Kidney (tissue), 14 donors: ENCODE data around the gene ADARB1. TPM values are rescaled to one million over a fixed set of nuclear protein-coding genes. Genes with fewer than 3 reads are reported as not detected.
A peak's percentile ranks its signal among the peaks of the same experiment; 100 is the strongest.

Experiments
- DNase-seq, 5 donors: peaks; one replicate each; pipeline ENCODE4 v3.0.0-alpha.2; 2013 to 2020
- FAIRE-seq: peaks from 2 replicates; lab custom pipeline; 2012; peaks lifted over from hg19 to GRCh38; lab: Jason Lieb, UNC
- H3K27ac ChIP-seq, 2 donors: one replicate each; pipeline ENCODE4 v1.7.0; 2013; ENCODE audit warnings: low read depth in 2 of 2, low read length in 2 of 2, inconsistent platforms in 1 of 2
- H3K27me3 ChIP-seq: one replicate; pipeline ENCODE4 v1.7.1; 2013; ENCODE audit warnings: low read length, inconsistent platforms; ENCODE audit not compliant: control insufficient read depth, insufficient read depth
- H3K36me3 ChIP-seq, 3 donors: one replicate each; pipeline versions ENCODE4 v1.7.0 to v1.7.1; 2013; ENCODE audit warnings: low read length in 3 of 3, control low read depth in 1 of 3, inconsistent platforms in 1 of 3; ENCODE audit not compliant: insufficient read depth in 3 of 3, control insufficient read depth in 2 of 3
- H3K4me1 ChIP-seq, 3 donors: one replicate each; pipeline versions ENCODE4 v1.7.0 to v1.7.1; 2013; ENCODE audit warnings: low read length in 3 of 3, inconsistent platforms in 1 of 3, low read depth in 1 of 3; ENCODE audit not compliant: control insufficient read depth in 2 of 3, insufficient read depth in 2 of 3
- H3K4me3 ChIP-seq, 3 donors: one replicate each; pipeline versions ENCODE4 v1.7.0 to v1.8.1; 2013; ENCODE audit warnings: low read length in 3 of 3, control low read depth in 1 of 3, inconsistent platforms in 1 of 3
- H3K9ac ChIP-seq, 3 donors: one replicate each; pipeline versions ENCODE4 v1.7.0 to v1.7.1; 2013; ENCODE audit warnings: low read length in 3 of 3, control low read depth in 1 of 3, inconsistent platforms in 1 of 3
- H3K9me3 ChIP-seq, 3 donors: one replicate each; pipeline versions ENCODE4 v1.7.0 to v1.7.1; 2013; ENCODE audit warnings: low read length in 3 of 3, control low read depth in 1 of 3, inconsistent platforms in 1 of 3; ENCODE audit not compliant: control insufficient read depth in 2 of 3, insufficient read depth in 1 of 3
- intact Hi-C: fragments of 100-400 bp; cut with DNase I; formaldehyde crosslinking; loops from one replicate; pipeline ENCODE4 v1.11.1; 2022
- polyA plus RNA-seq: library from polyadenylated mRNA; stranded (reverse); fragments of 350-450 nt; fragmentation: Illumina TruSeq; extraction: RNeasy Lipid Tissue Mini Kit (QIAGEN cat#74804); gene quantifications from one replicate; pipeline ENCODE4 v1.2.3, GENCODE V29; 2014; ENCODE audit warnings: low read depth, low replicate concordance; ENCODE audit not compliant: insufficient read depth
- total RNA-seq: library from RNA; stranded (reverse); fragmentation: NEBNext Ultra II Directional; extraction: Animal tissue kit (Norgen Biotek cat#: 25700); gene quantifications from one replicate; pipeline ENCODE4 v1.2.1, GENCODE V29; 2021
- TF ChIP-seq, protein P1 (sequence below): IDR thresholded peaks from 3 replicates; pipeline ENCODE4 v1.5.1; 2012; ENCODE audit warnings: mild to moderate bottlenecking, moderate library complexity, borderline replicate concordance; ENCODE audit not compliant: insufficient read depth; ENCODE audit errors: extremely low read depth
- donor health status: control.
- donor health status: control.
- donor health status: control.
- donor health status: control.
- donor health status: control.
- donor health status: DM: yes; HTN: yes; CAD: no.
- donor health status: Normal renal cell carcinoma (clear cell type).

Gene ADARB1
- total and polyA plus RNA-seq, 2 donors from 2014 or later, result 6.7 to 34.9 TPM

DNA sequence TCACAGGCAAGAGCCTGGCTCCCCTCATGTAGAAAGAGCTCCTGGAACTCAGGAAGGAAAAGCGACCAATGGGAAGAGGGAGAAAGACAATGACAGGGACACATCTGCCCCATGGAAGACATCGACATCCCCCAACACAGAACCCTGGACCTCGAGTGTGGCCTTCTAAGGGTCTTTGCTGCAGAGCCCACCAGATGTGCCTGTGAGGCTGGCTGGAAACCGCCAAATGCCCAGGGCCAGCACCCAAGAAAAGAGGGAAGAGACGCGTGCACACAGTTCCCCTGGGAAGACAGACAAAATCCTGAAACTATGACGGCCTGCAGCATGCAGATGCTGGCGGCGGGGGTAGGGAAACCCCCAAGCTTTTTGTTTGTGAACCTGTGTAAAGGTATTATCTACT is 36.4 kb upstream of the ADARB1 start:
- peak in 1 of 5 donors; percentile 24 for DNase-seq
- Histone ChIP-seq H3K27ac (no peak overlapping the region), H3K27me3 (no peaks in the 10 kb centered on the region), H3K9ac (no peak overlapping the region), H3K36me3 (no peaks in the 10 kb centered on the region), H3K9me3 (peaks cover 0 to 2% (median 0%) of the 10 kb centered on the region in 3 donors), H3K4me3 (no peak overlapping the region), H3K4me1 (peaks cover 0 to 5% (median 0%) of the 10 kb centered on the region in 3 donors)
- intact Hi-C loops, result no loop called here
- TF ChIP-seq, protein P1, sequence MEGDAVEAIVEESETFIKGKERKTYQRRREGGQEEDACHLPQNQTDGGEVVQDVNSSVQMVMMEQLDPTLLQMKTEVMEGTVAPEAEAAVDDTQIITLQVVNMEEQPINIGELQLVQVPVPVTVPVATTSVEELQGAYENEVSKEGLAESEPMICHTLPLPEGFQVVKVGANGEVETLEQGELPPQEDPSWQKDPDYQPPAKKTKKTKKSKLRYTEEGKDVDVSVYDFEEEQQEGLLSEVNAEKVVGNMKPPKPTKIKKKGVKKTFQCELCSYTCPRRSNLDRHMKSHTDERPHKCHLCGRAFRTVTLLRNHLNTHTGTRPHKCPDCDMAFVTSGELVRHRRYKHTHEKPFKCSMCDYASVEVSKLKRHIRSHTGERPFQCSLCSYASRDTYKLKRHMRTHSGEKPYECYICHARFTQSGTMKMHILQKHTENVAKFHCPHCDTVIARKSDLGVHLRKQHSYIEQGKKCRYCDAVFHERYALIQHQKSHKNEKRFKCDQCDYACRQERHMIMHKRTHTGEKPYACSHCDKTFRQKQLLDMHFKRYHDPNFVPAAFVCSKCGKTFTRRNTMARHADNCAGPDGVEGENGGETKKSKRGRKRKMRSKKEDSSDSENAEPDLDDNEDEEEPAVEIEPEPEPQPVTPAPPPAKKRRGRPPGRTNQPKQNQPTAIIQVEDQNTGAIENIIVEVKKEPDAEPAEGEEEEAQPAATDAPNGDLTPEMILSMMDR, result no peak
- FAIRE-seq, result no peak

DNA sequence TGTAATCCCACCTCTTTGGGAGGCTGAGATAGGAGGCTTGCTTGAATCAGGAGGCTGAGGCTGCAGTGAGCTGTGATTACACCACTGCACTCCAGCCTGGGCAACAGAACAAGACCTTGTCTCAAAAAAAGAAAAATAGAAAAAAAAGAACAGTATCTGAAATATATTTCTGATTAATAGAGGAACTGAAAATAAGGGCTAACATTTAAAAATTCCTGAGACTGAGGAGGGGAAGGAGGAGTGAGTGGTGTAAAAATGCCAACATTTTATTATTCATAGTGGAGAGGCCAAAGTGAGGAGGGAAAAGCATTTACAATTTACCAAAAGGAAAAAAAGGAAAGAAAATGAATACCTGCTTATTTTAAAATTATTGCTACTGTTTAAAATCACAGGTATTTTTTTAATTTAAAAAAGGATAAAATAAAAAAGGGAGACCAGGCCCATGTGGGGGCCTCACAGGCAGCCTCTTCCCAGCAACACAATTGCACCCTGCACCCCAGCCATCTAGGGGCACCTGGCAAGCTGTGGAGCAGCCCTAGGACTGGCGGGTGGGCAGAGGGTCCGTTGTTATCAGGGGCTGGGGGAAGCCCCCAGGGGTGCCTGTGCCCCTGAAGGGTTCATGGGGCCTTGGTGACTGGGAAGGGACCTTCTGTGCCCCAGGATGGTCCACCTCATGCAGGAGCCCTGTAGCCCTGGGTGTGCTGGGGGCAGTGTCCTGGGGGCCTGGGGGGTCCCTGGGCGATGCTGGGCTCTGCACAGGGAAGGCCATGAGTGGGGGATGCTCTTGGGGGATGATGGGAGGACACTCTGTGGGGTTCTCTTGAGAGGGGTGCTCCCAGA is 34.8 kb upstream of the ADARB1 start:
- peaks cover 0 to 5% (median 0%) of the 10 kb centered on the region in 3 donors for H3K4me1 ChIP-seq
- TF ChIP-seq, protein P1, result no peak
- FAIRE-seq, result no peak
- intact Hi-C loops, result no loop called here
- H3K9me3 ChIP-seq, result peaks cover 0 to 2% (median 0%) of the 10 kb centered on the region in 3 donors
- H3K27me3 ChIP-seq, result no peaks in the 10 kb centered on the region
- H3K9ac ChIP-seq, result no peak overlapping the region
- H3K36me3 ChIP-seq, result no peaks in the 10 kb centered on the region
- H3K27ac ChIP-seq, result no peak overlapping the region
- H3K4me3 ChIP-seq, result no peak overlapping the region
- DNase-seq, result peak in 1 of 5 donors; percentile 25

DNA sequence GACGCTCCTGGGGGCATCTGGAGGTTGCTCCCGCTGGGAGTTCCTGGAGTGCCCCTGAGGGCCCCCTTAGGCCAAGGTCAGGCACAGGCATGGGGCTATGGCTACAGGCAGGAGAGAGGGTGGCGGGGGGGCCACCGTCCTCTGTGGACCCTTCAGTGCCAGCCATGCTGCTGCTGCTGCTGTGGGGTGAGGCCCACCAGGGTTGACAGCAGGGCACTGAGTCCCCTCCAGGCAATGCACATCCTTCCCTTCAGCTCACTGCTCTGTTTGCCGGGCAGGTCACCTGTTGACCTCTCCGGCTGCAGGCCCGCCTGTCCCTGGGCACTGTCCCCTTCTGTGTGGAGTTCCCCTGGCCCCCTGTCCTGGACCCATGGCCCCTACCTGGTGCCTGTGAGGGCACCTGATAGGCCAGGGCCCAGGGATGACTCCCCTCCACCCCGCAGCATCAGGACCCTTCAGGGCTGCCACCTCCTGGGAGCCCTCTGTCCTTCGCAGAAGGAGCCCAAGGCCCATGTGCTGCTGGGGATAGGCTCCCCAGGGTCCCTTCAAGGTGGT is 34.1 kb upstream of the ADARB1 start:
- Histone ChIP-seq H3K9ac (no peak overlapping the region), H3K36me3 (no peaks in the 10 kb centered on the region), H3K27me3 (no peaks in the 10 kb centered on the region), H3K27ac (peak overlapping the region in 1 of 2 donors; percentile 61), H3K4me1 (peaks cover 0 to 5% (median 0%) of the 10 kb centered on the region in 3 donors), H3K4me3 (no peak overlapping the region), H3K9me3 (peaks cover 0 to 2% (median 0%) of the 10 kb centered on the region in 3 donors)
- FAIRE-seq (no peak), DNase-seq (peak in 1 of 5 donors; percentile 30)
- TF ChIP-seq, protein P1, result no peak
- intact Hi-C loops, result no loop called here
